GM19351 (cell line): Measurements from ENCODE around the gene SETD4.

Experiments
- ATAC-seq: cut with Tn5 transposase; IDR thresholded peaks from one replicate; pipeline ENCODE4 v1.9.1; 2021; ENCODE audit warnings: mild to moderate bottlenecking, moderate library complexity; ENCODE audit not compliant: unreplicated experiment

Gene SETD4

GRCh38 chr21:36015045-36015444 is 45.3 kb downstream of the SETD4 start:
- no peak for ATAC-seq

- ATAC-seq: no peak
These were observed 49.5 kb downstream of the SETD4 start for GRCh38 chr21:36010801-36011200.

- no peak for ATAC-seq
These were observed 51.8 kb downstream of the SETD4 start for GRCh38 chr21:36008505-36008904.

GRCh38 chr21:36005879-36006400 is 54.4 kb downstream of the SETD4 start:
- ATAC-seq: no peak

- no peak for ATAC-seq
These were observed 55.3 kb downstream of the SETD4 start for GRCh38 chr21:36005018-36005417.

GRCh38 chr21:36004441-36004840 is 55.9 kb downstream of the SETD4 start:
- ATAC-seq: no peak

GRCh38 chr21:36003776-36004175 is 56.5 kb downstream of the SETD4 start:
- ATAC-seq: no peak

GRCh38 chr21:35996217-35996616 is 64.1 kb downstream of the SETD4 start:
- ATAC-seq: no peak

- ATAC-seq: no peak
These were observed 64.7 kb downstream of the SETD4 start for GRCh38 chr21:35995522-35996088.

- no peak for ATAC-seq
These were observed 65.7 kb downstream of the SETD4 start for GRCh38 chr21:35994613-35995012.

- ATAC-seq: no peak
These were observed 66.3 kb downstream of the SETD4 start for GRCh38 chr21:35993875-35994490.

- ATAC-seq: no peak
These were observed 69.2 kb downstream of the SETD4 start for GRCh38 chr21:35991131-35991530.

- ATAC-seq: no peak
These were observed 69.7 kb downstream of the SETD4 start for GRCh38 chr21:35990609-35991008.

GRCh38 chr21:35989138-35989735 is 71.1 kb downstream of the SETD4 start:
- ATAC-seq: no peak

- no peak for ATAC-seq
These were observed 71.7 kb downstream of the SETD4 start for GRCh38 chr21:35988416-35989137.

- no peak for ATAC-seq
These were observed 72.9 kb downstream of the SETD4 start for GRCh38 chr21:35987475-35987874.

GRCh38 chr21:35984654-35985361 is 75.5 kb downstream of the SETD4 start:
- ATAC-seq: no peak
